ENCODE measurements around the gene SCGN. TPM values are rescaled to one million over a fixed set of nuclear protein-coding genes. Genes with fewer than 3 reads are reported as not detected.

SCGN gene
- total RNA-seq, 2 experiments from 2014 or later = not detected

DNA sequence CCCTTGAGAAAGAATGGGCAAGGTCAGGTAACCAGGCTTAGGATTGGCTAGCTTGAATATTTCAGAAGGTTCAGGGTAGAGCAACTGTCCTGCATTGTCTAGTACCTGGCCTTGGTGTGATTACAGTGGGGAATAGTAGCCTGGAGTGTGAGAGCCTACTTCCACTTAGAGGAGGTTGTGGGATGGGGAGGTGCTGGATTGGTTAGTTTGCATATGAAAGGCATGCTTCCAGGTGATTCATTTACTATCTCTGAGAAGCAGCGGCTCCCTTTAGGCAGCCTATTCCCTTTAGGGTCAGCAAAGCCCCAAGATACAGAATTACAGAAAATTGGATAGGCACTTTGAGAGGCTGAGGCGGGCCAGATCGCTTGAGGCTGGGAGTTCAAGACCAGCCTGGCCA, 25.0 kb upstream of the SCGN start:
- Mint-ChIP-seq H3K27ac (no peak overlapping the region), H3K36me3 (no peaks in the 10 kb centered on the region), H3K27me3 (peaks cover 8% of the 10 kb centered on the region), H3K9me3 (ENCODE audit: low read depth) (no peaks in the 10 kb centered on the region), H3K4me1 (no peaks in the 10 kb centered on the region), H3K4me3 (no peak overlapping the region)
- ATAC-seq = no peak
- DNase-seq = no peak
- CTCF ChIA-PET = interaction anchor here (1.1 kb wide), 1 partner anchor 94 kb away, joined by 3 read pairs; no protein-coding TSS in a partner anchor

DNA sequence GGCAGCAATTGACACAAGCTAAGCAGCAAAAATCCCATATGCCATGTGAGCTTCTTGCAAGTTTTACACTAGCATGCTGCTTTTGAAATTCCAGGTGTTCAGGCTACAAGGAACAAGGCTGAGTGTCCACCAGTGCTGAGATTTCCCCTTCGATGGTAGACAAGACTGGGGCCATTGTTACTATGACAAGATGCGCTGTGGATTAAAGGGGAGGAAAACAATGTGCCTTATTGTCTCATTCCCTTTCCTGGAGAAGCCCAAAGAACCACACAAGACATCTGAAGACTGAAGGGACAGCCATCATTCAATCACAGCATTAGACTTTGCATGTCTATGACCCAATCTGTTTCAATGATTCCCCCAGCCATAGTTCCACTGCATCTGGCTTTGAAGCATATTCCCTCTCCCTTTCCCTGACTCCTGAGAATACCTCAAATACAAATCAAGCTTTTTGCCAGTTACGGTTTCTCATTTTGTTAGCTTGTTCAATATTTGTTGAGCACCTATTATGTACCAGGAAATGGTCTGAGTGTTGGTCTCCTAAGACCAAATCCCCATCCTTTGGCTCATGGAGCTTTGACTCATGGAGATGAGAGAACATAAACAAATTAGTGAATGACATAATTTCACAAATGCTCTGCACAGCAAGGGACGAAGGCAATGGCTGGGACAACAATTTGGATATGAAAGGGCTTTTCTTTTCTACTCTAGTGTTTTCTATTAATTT, 23.4 kb upstream of the SCGN start:
- no peaks in the 10 kb centered on the region for H3K36me3 Mint-ChIP-seq
- DNase-seq (no peak), ATAC-seq (no peak)
- CTCF ChIA-PET = no interaction called here
- no peak overlapping the region for H3K27ac Mint-ChIP-seq
- H3K9me3 Mint-ChIP-seq (ENCODE audit: low read depth) = no peaks in the 10 kb centered on the region
- H3K27me3 Mint-ChIP-seq = peaks cover 8% of the 10 kb centered on the region
- H3K4me1 Mint-ChIP-seq = no peaks in the 10 kb centered on the region
- no peak overlapping the region for H3K4me3 Mint-ChIP-seq

DNA sequence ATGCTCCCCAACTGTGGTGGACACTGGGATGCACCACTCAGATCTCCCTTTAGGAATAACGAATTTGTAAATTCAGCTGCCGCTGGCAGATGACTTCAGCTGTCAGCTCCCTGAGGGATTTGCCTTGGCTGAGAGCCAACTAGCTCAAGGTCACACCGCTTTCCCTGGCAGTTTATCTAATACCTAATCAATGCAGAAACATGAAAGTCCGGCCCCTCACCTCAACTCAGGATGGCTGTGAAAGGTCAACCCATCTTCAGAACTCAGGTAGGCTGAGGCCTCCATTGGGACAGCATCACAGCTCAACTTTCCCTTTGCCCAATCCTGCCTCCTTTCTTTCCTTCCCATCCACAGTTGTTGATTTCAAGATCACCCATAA, 22.8 kb upstream of the SCGN start:
- no peak for DNase-seq
- no peaks in the 10 kb centered on the region for H3K36me3 Mint-ChIP-seq
- H3K4me3 Mint-ChIP-seq = no peak overlapping the region
- H3K4me1 Mint-ChIP-seq = no peaks in the 10 kb centered on the region
- CTCF ChIA-PET = no interaction called here
- H3K27ac Mint-ChIP-seq = no peak overlapping the region
- no peaks in the 10 kb centered on the region for H3K9me3 Mint-ChIP-seq (ENCODE audit: low read depth)
- H3K27me3 Mint-ChIP-seq = peaks cover 11% of the 10 kb centered on the region
- no peak for ATAC-seq

DNA sequence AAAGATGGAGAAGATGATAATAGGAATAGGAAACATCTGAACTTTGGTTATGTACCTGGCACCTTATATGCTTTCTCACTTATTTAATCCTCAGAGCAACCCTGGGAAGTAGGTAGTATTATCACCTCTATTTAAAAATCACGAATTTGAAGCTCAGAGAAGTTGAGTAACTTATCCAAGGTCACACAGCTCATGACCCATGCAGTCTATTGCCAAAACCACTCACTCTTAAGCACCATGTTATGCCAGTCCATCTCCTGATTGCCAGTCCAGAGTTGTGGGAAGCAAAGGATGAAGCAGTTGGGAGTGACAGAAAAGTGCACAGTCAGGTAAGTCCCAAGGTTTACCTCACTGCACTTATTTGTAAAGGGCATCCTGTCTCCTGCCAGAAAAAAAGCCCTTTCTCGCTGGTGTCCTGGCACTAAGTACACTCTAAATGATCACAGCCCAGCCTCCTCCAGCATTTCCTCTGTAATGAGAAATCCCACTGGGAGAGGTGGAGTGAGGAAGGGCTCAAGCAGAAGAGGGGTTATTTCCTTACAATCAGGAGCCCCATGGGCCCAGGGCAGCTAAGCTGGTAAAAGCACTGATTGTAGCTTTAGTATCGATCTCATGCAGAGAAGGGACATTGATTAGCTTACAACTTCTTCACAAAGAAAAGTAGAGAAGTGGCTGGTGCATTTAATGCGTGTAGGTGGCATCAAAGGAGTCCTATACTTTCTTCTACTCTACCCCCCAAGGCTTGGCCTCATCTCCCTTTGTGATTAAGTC, 21.3 kb upstream of the SCGN start:
- no peak for ATAC-seq
- CTCF ChIA-PET = no interaction called here
- Mint-ChIP-seq H3K4me1 (no peaks in the 10 kb centered on the region), H3K9me3 (ENCODE audit: low read depth) (no peaks in the 10 kb centered on the region), H3K36me3 (no peaks in the 10 kb centered on the region), H3K4me3 (no peak overlapping the region), H3K27me3 (peaks cover 17% of the 10 kb centered on the region), H3K27ac (no peak overlapping the region)
- no peak for DNase-seq

DNA sequence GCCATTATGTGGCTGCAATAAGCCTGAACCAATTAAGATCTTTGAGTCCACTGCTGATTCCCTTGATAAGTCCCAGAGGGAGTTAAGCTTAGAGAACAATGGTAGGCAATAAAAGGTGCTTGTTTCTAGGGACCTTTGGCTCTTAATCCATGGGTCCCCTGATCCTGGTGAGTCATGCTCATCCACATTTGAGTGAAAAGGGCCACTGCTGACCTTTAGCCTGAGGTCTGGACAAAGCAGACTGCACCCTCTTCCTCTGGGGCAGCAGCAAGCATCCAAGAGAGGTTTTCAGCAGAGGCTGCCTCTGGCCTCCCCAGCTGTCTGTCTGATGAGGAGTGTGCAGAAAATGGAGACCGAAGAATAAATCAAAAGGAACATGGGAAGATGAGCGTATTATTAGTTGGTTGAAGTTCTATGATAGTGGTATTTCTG, 16.1 kb upstream of the SCGN start:
- H3K4me1 Mint-ChIP-seq = no peaks in the 10 kb centered on the region
- CTCF ChIA-PET = no interaction called here
- no peaks in the 10 kb centered on the region for H3K9me3 Mint-ChIP-seq (ENCODE audit: low read depth)
- ATAC-seq (no peak), DNase-seq (no peak)
- no peak overlapping the region for H3K27ac Mint-ChIP-seq
- no peak overlapping the region for H3K4me3 Mint-ChIP-seq
- peaks cover 38% of the 10 kb centered on the region for H3K27me3 Mint-ChIP-seq
- H3K36me3 Mint-ChIP-seq = no peaks in the 10 kb centered on the region

DNA sequence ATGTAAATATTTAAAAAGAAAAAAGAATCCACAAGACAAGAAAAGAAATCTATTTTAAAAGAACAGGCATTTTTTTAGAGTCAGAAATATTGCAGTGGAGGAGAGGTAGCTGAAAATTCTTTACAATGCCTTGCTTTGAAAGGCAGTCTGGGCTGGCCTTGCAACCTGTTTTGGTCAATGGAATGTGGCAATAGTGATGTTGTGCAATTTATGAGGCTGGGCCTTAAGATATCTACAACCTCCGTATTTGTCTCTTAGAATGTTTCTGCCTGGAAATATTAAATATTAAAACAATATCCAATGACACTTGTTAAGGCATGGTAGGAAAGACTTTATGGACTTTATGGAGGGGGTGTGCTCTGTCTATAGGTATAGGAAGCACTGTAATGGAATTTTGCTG, 14.8 kb upstream of the SCGN start:
- Mint-ChIP-seq H3K27ac (no peak overlapping the region), H3K27me3 (peaks cover 48% of the 10 kb centered on the region), H3K4me1 (no peaks in the 10 kb centered on the region), H3K4me3 (no peak overlapping the region), H3K9me3 (ENCODE audit: low read depth) (no peaks in the 10 kb centered on the region), H3K36me3 (no peaks in the 10 kb centered on the region)
- CTCF ChIA-PET = no interaction called here
- no peak for ATAC-seq
- no peak for DNase-seq

DNA sequence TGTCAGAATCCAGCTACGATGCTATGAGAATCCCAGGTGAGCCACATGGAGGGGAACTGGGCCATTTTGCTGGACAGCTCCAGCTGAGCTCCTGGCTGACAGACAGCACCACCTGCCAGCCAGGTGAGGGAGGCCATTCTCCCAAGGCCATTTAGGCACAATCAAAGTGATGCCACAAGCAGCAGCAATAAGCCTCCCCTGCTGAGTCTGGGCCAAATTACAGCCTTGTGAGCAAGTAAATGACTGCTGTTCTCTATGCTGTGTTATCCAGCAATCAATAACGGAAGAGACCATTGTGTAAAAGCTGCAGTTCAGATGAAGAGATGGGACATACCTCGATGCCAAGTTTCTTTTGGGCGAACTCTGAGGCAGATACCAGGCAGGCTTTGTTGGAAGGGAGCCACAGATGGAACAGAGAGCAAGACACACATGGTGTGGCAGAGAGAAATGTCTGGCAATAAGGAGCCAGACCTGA, 14.0 kb upstream of the SCGN start:
- no peak overlapping the region for H3K27ac Mint-ChIP-seq
- ATAC-seq = no peak
- DNase-seq = no peak
- no peaks in the 10 kb centered on the region for H3K9me3 Mint-ChIP-seq (ENCODE audit: low read depth)
- H3K4me1 Mint-ChIP-seq = no peaks in the 10 kb centered on the region
- CTCF ChIA-PET = no interaction called here
- H3K27me3 Mint-ChIP-seq = peaks cover 56% of the 10 kb centered on the region
- no peaks in the 10 kb centered on the region for H3K36me3 Mint-ChIP-seq
- H3K4me3 Mint-ChIP-seq = no peak overlapping the region

DNA sequence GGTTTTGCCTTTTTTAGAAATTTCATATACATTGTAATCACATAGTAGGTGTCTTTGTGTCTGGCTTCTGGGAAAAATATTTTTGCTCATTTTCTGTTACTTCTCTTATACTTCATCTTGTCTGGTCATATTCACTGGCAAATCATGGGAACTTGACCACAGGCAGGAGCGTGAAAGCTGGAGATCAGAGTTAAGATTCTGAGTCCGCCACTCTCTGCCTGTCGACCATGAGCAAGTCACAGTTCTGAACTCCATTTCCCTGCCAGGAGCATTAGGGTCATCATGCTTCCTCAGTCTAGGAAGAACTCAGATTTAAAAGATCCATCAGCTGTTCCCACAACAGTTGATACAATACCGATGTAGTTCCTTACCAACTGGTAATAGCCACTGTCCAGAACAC, 12.4 kb upstream of the SCGN start:
- peaks cover 61% of the 10 kb centered on the region for H3K27me3 Mint-ChIP-seq
- H3K36me3 Mint-ChIP-seq = no peaks in the 10 kb centered on the region
- H3K4me1 Mint-ChIP-seq = no peaks in the 10 kb centered on the region
- DNase-seq = no peak
- H3K27ac Mint-ChIP-seq = no peak overlapping the region
- H3K4me3 Mint-ChIP-seq = no peak overlapping the region
- no peaks in the 10 kb centered on the region for H3K9me3 Mint-ChIP-seq (ENCODE audit: low read depth)
- CTCF ChIA-PET = no interaction called here
- ATAC-seq = no peak

DNA sequence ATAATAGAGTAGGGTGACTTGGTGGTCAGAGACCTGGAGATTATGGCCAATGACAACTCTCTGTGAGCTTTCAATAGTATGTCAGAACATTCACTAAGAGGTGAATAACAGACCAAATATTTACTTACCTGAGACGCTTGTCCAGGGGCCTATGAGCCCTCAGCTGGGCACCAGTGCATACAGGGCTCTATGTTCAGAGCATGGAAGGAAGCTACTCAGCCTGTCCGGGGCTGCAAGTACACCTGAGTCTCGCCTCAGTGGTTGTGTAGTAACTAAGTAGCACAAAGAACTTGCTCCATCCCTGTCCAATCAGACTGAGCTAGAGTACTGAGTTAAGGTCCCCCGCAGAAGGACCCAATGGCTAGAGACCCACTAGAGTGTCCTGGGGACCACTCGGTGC, 11.6 kb upstream of the SCGN start:
- DNase-seq (no peak), ATAC-seq (no peak)
- Mint-ChIP-seq H3K4me1 (no peaks in the 10 kb centered on the region), H3K36me3 (no peaks in the 10 kb centered on the region), H3K27me3 (peaks cover 62% of the 10 kb centered on the region), H3K27ac (no peak overlapping the region), H3K4me3 (no peak overlapping the region), H3K9me3 (ENCODE audit: low read depth) (no peaks in the 10 kb centered on the region)
- CTCF ChIA-PET = interaction anchor here (0.5 kb wide), 1 partner anchor 44 kb away, joined by 3 read pairs; no protein-coding TSS in a partner anchor

DNA sequence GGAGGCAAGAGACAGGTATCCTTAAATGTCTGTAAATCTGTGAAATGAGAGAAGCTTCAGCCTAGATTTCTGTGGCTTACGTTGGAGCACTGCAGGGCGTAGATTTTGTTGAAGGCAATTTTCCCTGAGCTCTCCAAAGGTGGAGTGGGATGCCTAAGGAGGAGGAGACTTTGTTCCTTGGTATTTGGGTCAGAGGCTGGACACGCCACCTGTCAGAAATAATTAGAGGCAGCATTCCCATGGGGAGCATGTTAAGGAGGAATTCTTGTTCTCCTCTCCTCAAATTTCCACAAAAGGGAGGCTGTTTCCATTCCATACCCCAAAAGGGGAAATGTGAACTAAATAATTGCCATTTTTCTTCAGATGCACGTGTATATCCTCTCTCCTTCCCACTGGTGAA, 11.1 kb upstream of the SCGN start:
- Mint-ChIP-seq H3K27ac (no peak overlapping the region), H3K36me3 (no peaks in the 10 kb centered on the region), H3K9me3 (ENCODE audit: low read depth) (no peaks in the 10 kb centered on the region), H3K27me3 (peaks cover 65% of the 10 kb centered on the region), H3K4me1 (no peaks in the 10 kb centered on the region), H3K4me3 (no peak overlapping the region)
- CTCF ChIA-PET = interaction anchor here (0.5 kb wide), 1 partner anchor 43 kb away, joined by 3 read pairs; no protein-coding TSS in a partner anchor
- ATAC-seq = no peak
- DNase-seq = no peak

DNA sequence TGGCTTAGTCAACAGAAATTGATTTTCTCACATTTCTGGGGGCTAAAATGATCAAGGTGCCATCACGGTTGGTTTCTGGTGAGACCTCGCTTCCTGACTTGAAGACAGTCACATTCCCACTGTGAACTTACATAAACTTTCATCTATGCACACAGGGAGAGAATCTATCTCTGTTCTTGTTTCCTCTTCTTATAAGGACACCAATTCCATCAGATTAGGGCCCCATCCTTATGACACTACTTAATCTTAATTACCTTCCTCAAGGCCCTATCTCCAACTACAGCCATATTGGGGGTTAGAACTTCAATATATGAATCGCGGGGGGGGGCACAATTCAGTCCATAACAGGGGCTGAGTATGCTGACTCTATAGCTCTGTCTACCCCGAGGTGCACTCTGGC, 10.6 kb upstream of the SCGN start:
- Mint-ChIP-seq H3K27ac (no peak overlapping the region), H3K36me3 (no peaks in the 10 kb centered on the region), H3K4me3 (no peak overlapping the region), H3K4me1 (no peaks in the 10 kb centered on the region), H3K27me3 (peaks cover 67% of the 10 kb centered on the region), H3K9me3 (ENCODE audit: low read depth) (no peaks in the 10 kb centered on the region)
- DNase-seq = no peak
- no peak for ATAC-seq
- CTCF ChIA-PET = no interaction called here

DNA sequence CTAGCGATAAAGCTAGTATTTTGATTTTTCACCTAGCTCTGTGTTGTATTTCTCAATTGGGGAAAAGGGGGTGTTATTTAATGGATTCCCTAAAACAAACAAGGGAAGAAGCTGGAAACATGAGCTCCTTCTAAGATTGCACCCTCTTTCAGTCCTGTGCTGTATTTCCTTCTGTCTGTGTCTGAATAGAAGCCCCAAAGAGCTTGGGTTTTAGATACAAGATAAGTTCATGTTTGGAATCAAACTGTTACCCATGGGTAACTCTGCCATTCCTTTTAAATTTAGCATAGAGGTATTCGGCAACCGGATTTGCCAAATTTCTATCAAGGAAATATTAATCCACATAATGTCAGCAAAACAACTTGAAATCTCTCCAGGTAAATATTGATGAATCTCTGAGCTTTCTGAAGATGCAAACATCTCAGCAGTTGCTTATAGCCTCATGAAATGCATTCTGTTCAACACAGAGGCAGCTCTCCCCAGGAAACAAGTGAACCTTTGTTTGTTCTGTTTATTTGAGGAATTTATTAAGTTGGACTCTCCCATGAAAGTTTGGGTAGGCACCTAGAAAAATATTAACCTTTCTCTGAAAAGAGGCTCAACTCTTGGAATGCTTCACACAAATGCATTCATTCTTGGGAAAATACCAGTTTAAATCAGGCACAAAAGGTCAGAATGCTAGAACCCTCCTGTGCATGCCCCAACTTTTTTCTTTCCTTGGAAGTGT, 9.9 kb upstream of the SCGN start:
- DNase-seq (no peak), ATAC-seq (no peak)
- no peaks in the 10 kb centered on the region for H3K9me3 Mint-ChIP-seq (ENCODE audit: low read depth)
- no peak overlapping the region for H3K27ac Mint-ChIP-seq
- no peaks in the 10 kb centered on the region for H3K36me3 Mint-ChIP-seq
- H3K27me3 Mint-ChIP-seq = peaks cover 68% of the 10 kb centered on the region
- no peak overlapping the region for H3K4me3 Mint-ChIP-seq
- no peaks in the 10 kb centered on the region for H3K4me1 Mint-ChIP-seq
- CTCF ChIA-PET = interaction anchor here (0.5 kb wide), 1 partner anchor 418 kb away, joined by 6 read pairs; no protein-coding TSS in a partner anchor

DNA sequence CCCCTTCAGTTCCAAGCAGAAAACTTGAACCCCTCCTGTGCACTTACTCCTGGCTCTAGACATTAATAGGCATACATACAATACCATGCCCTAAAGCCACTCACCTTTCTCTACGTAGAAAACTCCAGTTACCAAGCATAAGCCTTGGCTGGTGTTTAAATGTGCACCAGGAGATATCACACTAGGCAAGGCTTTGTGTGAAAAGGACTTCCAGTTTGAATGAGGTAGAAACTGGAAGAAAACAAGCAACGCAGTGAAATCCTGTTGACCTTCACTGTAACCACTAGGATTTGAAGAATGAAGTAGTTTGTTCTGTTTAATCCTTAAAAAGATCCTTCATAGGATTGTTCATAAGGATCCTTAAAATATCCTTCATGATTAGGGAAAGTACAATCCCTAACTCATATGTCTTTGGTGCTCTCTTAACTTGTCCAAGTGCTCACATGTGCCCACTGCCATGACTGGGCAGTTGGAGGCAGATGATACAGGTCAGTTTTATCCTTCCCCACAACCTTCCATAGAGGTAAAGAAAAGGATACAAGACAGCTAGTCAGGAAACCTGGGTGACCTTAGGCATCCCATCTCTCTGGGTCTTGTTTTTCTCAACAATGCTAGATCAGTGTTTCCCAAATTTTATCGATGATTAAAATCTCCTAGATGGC, 9.2 kb upstream of the SCGN start:
- H3K4me1 Mint-ChIP-seq = no peaks in the 10 kb centered on the region
- H3K4me3 Mint-ChIP-seq = no peak overlapping the region
- H3K36me3 Mint-ChIP-seq = no peaks in the 10 kb centered on the region
- H3K27ac Mint-ChIP-seq = no peak overlapping the region
- CTCF ChIA-PET = no interaction called here
- ATAC-seq (no peak), DNase-seq (no peak)
- peaks cover 68% of the 10 kb centered on the region for H3K27me3 Mint-ChIP-seq
- H3K9me3 Mint-ChIP-seq (ENCODE audit: low read depth) = no peaks in the 10 kb centered on the region

All from activated CD8-positive, alpha-beta memory T cell treated with anti-CD3 and anti-CD28 coated beads, Interleukin-2, amount 10 ng/mL, durations not matched to agents 7 days and 5 days (primary cell).